ENCODE measurements around the gene UBQLN4.

UBQLN4 gene

GRCh38 chr1:156060937-156061636 is 7.5 kb upstream of the UBQLN4 start, which contains the start of gene RAB25:
RAB25 (plus strand) TSS chr1:156061160; CDS start chr1:156061401, 241 bp downstream.
- H3K9me3 ChIP-seq (ENCODE audit: control insufficient read depth in 2 of 2, low read length in 2 of 2) = no peaks in the 10 kb centered on the region
- no peak within 1 kb of the TSS for H3K27ac ChIP-seq (ENCODE audit: low read length)
- H3K36me3 ChIP-seq (ENCODE audit: control insufficient read depth in 2 of 2, insufficient read depth in 2 of 2, low read length in 2 of 2) = peaks cover 2 to 6% of the 10 kb centered on the region in 2 donors
- no peak within 1 kb of the TSS for H3K9ac ChIP-seq (ENCODE audit: low read length in 2 of 2)
- H3K27me3 ChIP-seq (ENCODE audit: control insufficient read depth in 1 of 2, insufficient read depth in 2 of 2, low read length in 2 of 2) = no peaks in the 10 kb centered on the region
- peaks cover 2% of the 10 kb centered on the region for H3K4me1 ChIP-seq (ENCODE audit: control insufficient read depth, insufficient read depth, low read length)
- no peak within 1 kb of the TSS for H3K4me3 ChIP-seq (ENCODE audit: low read length in 2 of 2)

- no peak overlapping the region for H3K9ac ChIP-seq (ENCODE audit: low read length in 2 of 2)
- H3K4me1 ChIP-seq (ENCODE audit: control insufficient read depth, insufficient read depth, low read length) = peaks cover 23% of the 10 kb centered on the region
- no peaks in the 10 kb centered on the region for H3K27me3 ChIP-seq (ENCODE audit: control insufficient read depth in 1 of 2, insufficient read depth in 2 of 2, low read length in 2 of 2)
- no peak overlapping the region for H3K4me3 ChIP-seq (ENCODE audit: low read length in 2 of 2)
- H3K9me3 ChIP-seq (ENCODE audit: control insufficient read depth in 2 of 2, low read length in 2 of 2) = no peaks in the 10 kb centered on the region
- peaks cover 2 to 6% of the 10 kb centered on the region in 2 donors for H3K36me3 ChIP-seq (ENCODE audit: control insufficient read depth in 2 of 2, insufficient read depth in 2 of 2, low read length in 2 of 2)
- H3K27ac ChIP-seq (ENCODE audit: low read length) = no peak overlapping the region
Measured at GRCh38 chr1:156056326-156056849, 2.8 kb upstream of the UBQLN4 start.

- Histone ChIP-seq H3K4me1 (ENCODE audit: control insufficient read depth, insufficient read depth, low read length) (peaks cover 23% of the 10 kb centered on the region), H3K36me3 (ENCODE audit: control insufficient read depth in 2 of 2, insufficient read depth in 2 of 2, low read length in 2 of 2) (peaks cover 2 to 9% of the 10 kb centered on the region in 2 donors), H3K9ac (ENCODE audit: low read length in 2 of 2) (peak overlapping the region; percentile 80 to 85), H3K27me3 (ENCODE audit: control insufficient read depth in 1 of 2, insufficient read depth in 2 of 2, low read length in 2 of 2) (no peaks in the 10 kb centered on the region), H3K27ac (ENCODE audit: low read length) (peak overlapping the region; percentile 18), H3K4me3 (ENCODE audit: low read length in 2 of 2) (peak overlapping the region; percentile 83 to 98), H3K9me3 (ENCODE audit: control insufficient read depth in 2 of 2, low read length in 2 of 2) (no peaks in the 10 kb centered on the region)
Measured at GRCh38 chr1:156055281-156056048, 1.9 kb upstream of the UBQLN4 start.

GRCh38 chr1:156054500-156055280 is 1.1 kb upstream of the UBQLN4 start, which contains the start of gene LAMTOR2:
LAMTOR2 (plus strand) TSS chr1:156054782; CDS start chr1:156054890, 108 bp downstream.
- peaks cover 23% of the 10 kb centered on the region for H3K4me1 ChIP-seq (ENCODE audit: control insufficient read depth, insufficient read depth, low read length)
- H3K9me3 ChIP-seq (ENCODE audit: control insufficient read depth in 2 of 2, low read length in 2 of 2) = no peaks in the 10 kb centered on the region
- peak within 1 kb of the TSS; percentile 83 to 98 for H3K4me3 ChIP-seq (ENCODE audit: low read length in 2 of 2)
- H3K27ac ChIP-seq (ENCODE audit: low read length) = peak within 1 kb of the TSS; percentile 79
- H3K27me3 ChIP-seq (ENCODE audit: control insufficient read depth in 1 of 2, insufficient read depth in 2 of 2, low read length in 2 of 2) = no peaks in the 10 kb centered on the region
- peak within 1 kb of the TSS; percentile 80 to 85 for H3K9ac ChIP-seq (ENCODE audit: low read length in 2 of 2)
- H3K36me3 ChIP-seq (ENCODE audit: control insufficient read depth in 2 of 2, insufficient read depth in 2 of 2, low read length in 2 of 2) = peaks cover 6 to 10% of the 10 kb centered on the region in 2 donors

DNA sequence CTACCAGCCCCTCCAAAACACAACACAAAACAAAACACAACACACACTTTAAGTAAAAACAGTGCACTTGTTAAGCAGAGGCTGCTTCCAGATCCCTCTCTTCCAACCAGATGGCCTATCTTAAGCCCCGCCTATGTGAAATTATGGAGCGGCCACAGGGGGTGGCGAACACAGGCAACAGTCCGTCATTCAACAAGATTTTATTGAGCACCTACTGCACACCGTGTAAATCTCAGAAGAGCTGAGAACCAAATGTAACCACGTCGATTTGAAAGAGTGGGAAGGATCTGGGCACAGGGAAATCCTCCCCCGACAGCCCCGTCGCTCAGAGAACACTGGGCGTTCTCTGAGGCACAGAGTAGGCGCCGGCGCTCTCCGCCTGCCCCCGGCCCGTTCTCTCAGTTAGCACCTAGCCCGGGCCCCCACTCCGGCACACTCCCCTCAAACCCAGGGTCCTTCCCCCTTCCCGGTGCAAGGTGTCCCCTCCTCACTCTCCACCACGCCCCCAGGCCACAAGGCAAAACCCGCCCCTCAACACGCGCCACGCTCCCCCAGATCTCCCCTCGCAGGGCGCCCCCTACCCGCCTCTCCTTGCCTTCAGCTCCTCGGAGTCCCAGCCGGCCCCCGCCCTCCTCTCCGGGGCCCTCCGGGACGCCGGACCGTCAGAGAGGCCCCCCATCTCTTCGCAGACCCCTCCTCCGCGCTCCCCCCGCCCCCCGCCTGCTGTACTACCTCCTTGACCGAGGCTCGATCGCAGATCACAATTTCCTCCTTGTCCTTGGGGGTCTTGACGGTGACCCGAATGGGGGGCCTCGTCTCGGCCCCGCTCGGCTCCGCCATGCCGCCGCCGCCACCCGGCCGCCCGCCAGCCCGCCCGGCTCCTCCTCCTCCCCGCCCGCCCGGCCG is 483 bp downstream of the UBQLN4 start:
- H3K9ac ChIP-seq (ENCODE audit: low read length in 2 of 2) = peak overlapping the region; percentile 60 to 62
- H3K9me3 ChIP-seq (ENCODE audit: control insufficient read depth in 2 of 2, low read length in 2 of 2) = no peaks in the 10 kb centered on the region
- H3K27ac ChIP-seq (ENCODE audit: low read length) = peak overlapping the region; percentile 64
- H3K36me3 ChIP-seq (ENCODE audit: control insufficient read depth in 2 of 2, insufficient read depth in 2 of 2, low read length in 2 of 2) = peaks cover 7 to 16% of the 10 kb centered on the region in 2 donors
- H3K4me1 ChIP-seq (ENCODE audit: control insufficient read depth, insufficient read depth, low read length) = peaks cover 23% of the 10 kb centered on the region
- H3K4me3 ChIP-seq (ENCODE audit: low read length in 2 of 2) = peak overlapping the region; percentile 73 to 79
- H3K27me3 ChIP-seq (ENCODE audit: control insufficient read depth in 1 of 2, insufficient read depth in 2 of 2, low read length in 2 of 2) = no peaks in the 10 kb centered on the region

DNA sequence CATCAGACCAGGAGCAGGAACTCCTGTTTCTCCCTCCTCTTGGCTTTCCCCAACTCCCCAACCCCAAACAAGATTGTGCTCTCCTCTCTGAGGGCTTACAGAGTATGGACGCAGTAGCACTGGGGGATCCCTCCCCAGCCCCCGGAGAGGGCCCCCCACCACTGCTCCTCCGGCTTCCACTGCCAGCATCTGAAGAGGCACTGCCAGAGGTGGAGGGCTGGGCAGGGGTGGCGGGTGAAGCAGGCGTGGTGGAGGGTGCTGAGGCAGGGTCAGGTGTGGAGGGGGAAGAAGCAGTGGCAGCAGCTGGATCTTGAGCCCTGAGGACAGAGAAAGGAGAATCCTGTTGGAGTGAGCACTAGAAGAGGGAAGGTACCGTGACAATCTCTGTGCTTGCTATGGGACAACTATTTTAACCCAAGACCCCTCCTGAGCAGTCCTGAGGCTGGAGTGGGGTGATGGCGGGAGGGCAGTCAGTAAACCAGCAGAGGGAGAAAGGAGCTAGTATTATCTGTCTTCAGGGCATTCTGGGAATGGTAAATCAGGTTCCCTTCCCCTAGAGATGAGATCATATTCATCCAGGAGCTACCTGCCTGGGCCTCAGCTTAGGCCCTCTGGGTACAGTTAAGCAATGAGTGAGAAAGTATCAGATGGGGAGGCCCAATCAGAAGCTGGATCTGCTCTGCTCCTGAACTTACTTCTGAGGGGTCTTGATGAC is 2.4 kb downstream of the UBQLN4 start:
- H3K9ac ChIP-seq (ENCODE audit: low read length in 2 of 2) = no peak overlapping the region
- peaks cover 7 to 17% of the 10 kb centered on the region in 2 donors for H3K36me3 ChIP-seq (ENCODE audit: control insufficient read depth in 2 of 2, insufficient read depth in 2 of 2, low read length in 2 of 2)
- H3K27ac ChIP-seq (ENCODE audit: low read length) = no peak overlapping the region
- no peak overlapping the region for H3K4me3 ChIP-seq (ENCODE audit: low read length in 2 of 2)
- peaks cover 21% of the 10 kb centered on the region for H3K4me1 ChIP-seq (ENCODE audit: control insufficient read depth, insufficient read depth, low read length)
- no peaks in the 10 kb centered on the region for H3K9me3 ChIP-seq (ENCODE audit: control insufficient read depth in 2 of 2, low read length in 2 of 2)
- no peaks in the 10 kb centered on the region for H3K27me3 ChIP-seq (ENCODE audit: control insufficient read depth in 1 of 2, insufficient read depth in 2 of 2, low read length in 2 of 2)

DNA sequence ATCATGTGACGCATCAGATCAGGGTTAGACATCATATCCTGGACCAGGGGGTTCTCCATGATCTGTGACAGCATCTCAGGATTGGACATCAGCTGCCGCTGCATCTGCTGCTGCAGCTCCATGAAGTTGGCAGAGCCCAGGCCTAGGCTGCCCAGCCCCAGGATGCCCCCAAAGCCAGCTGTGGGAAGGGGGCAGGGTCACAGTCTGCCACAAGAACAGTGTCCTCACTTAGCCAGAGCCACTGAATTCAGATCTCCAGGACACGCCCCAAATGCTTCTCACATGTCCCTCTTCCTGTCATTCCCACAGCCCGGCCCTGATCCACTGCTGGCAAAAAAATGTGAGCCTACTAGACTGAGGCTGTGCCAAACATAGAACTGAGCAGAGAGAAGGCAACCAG is 3.2 kb downstream of the UBQLN4 start:
- no peaks in the 10 kb centered on the region for H3K27me3 ChIP-seq (ENCODE audit: control insufficient read depth in 1 of 2, insufficient read depth in 2 of 2, low read length in 2 of 2)
- H3K36me3 ChIP-seq (ENCODE audit: control insufficient read depth in 2 of 2, insufficient read depth in 2 of 2, low read length in 2 of 2) = peaks cover 7 to 17% of the 10 kb centered on the region in 2 donors
- no peak overlapping the region for H3K9ac ChIP-seq (ENCODE audit: low read length in 2 of 2)

GRCh38 chr1:156048663-156049258 is 4.8 kb downstream of the UBQLN4 start:
- H3K4me3 ChIP-seq (ENCODE audit: low read length in 2 of 2) = no peak overlapping the region
- H3K9ac ChIP-seq (ENCODE audit: low read length in 2 of 2) = no peak overlapping the region
- H3K27me3 ChIP-seq (ENCODE audit: control insufficient read depth in 1 of 2, insufficient read depth in 2 of 2, low read length in 2 of 2) = no peaks in the 10 kb centered on the region
- H3K9me3 ChIP-seq (ENCODE audit: control insufficient read depth in 2 of 2, low read length in 2 of 2) = no peaks in the 10 kb centered on the region
- peaks cover 10 to 23% of the 10 kb centered on the region in 2 donors for H3K36me3 ChIP-seq (ENCODE audit: control insufficient read depth in 2 of 2, insufficient read depth in 2 of 2, low read length in 2 of 2)
- H3K27ac ChIP-seq (ENCODE audit: low read length) = no peak overlapping the region
- H3K4me1 ChIP-seq (ENCODE audit: control insufficient read depth, insufficient read depth, low read length) = peaks cover 7% of the 10 kb centered on the region

More for the DNA sequence above, 3.2 kb downstream of the UBQLN4 start:
- Histone ChIP-seq H3K27ac (ENCODE audit: low read length) (no peak overlapping the region), H3K4me3 (ENCODE audit: low read length in 2 of 2) (no peak overlapping the region), H3K4me1 (ENCODE audit: control insufficient read depth, insufficient read depth, low read length) (peaks cover 15% of the 10 kb centered on the region), H3K9me3 (ENCODE audit: control insufficient read depth in 2 of 2, low read length in 2 of 2) (no peaks in the 10 kb centered on the region)

- H3K9ac ChIP-seq (ENCODE audit: low read length in 2 of 2) = no peak overlapping the region
- H3K9me3 ChIP-seq (ENCODE audit: control insufficient read depth in 2 of 2, low read length in 2 of 2) = no peaks in the 10 kb centered on the region
- no peak overlapping the region for H3K4me3 ChIP-seq (ENCODE audit: low read length in 2 of 2)
- H3K4me1 ChIP-seq (ENCODE audit: control insufficient read depth, insufficient read depth, low read length) = no peaks in the 10 kb centered on the region
- no peaks in the 10 kb centered on the region for H3K27me3 ChIP-seq (ENCODE audit: control insufficient read depth in 1 of 2, insufficient read depth in 2 of 2, low read length in 2 of 2)
- peaks cover 34 to 45% of the 10 kb centered on the region in 2 donors for H3K36me3 ChIP-seq (ENCODE audit: control insufficient read depth in 2 of 2, insufficient read depth in 2 of 2, low read length in 2 of 2)
- no peak overlapping the region for H3K27ac ChIP-seq (ENCODE audit: low read length)
Measured at GRCh38 chr1:156045076-156045475, 8.5 kb downstream of the UBQLN4 start.
